Stimulated activated naive CD4-positive, alpha-beta T cell treated with Interleukin-2 at 50 U/mL for 16 hours (primary cell): ENCODE results near the gene LGI1.
"Not testable (repeated sequence)": the region's sequence is repeated elsewhere in the genome, so short reads cannot be mapped to it uniquely, and the experiment has no call there.

ENCODE experiments used
- DNase-seq: peaks from one replicate; lab custom pipeline; 2025; lab: John Stamatoyannopoulos, UW

The LGI1 gene

GRCh38 chr10:93807371-93807770 is 49.6 kb downstream of the LGI1 start:
- no peak for DNase-seq

GRCh38 chr10:93812659-93813338 is 55.1 kb downstream of the LGI1 start:
- DNase-seq, result no peak

- peak; percentile 13 for DNase-seq
Measured at GRCh38 chr10:93813507-93814465, 56.0 kb downstream of the LGI1 start.

GRCh38 chr10:93815304-93816096 is 57.8 kb downstream of the LGI1 start:
- DNase-seq, result no peak

GRCh38 chr10:93816123-93816747 is 58.5 kb downstream of the LGI1 start:
- no peak for DNase-seq

GRCh38 chr10:93818086-93818485 is 60.4 kb downstream of the LGI1 start:
- no peak for DNase-seq

GRCh38 chr10:93819520-93819919 is 61.8 kb downstream of the LGI1 start:
- DNase-seq, result no peak

- DNase-seq, result no peak
Measured at GRCh38 chr10:93820434-93820833, 62.7 kb downstream of the LGI1 start.

- DNase-seq, result no peak
Measured at GRCh38 chr10:93821051-93821772, 63.5 kb downstream of the LGI1 start.

- DNase-seq, result no peak
Measured at GRCh38 chr10:93826355-93826754, 68.6 kb downstream of the LGI1 start.

GRCh38 chr10:93827056-93827804 is 69.5 kb downstream of the LGI1 start:
- DNase-seq, result no peak

- not testable (repeated sequence) for DNase-seq
Measured at GRCh38 chr10:93831065-93831464, 73.3 kb downstream of the LGI1 start.

GRCh38 chr10:93835770-93836169 is 78.0 kb downstream of the LGI1 start:
- DNase-seq, result no peak

- no peak for DNase-seq
Measured at GRCh38 chr10:93837822-93838221, 80.1 kb downstream of the LGI1 start.

GRCh38 chr10:93838278-93838677 is 80.5 kb downstream of the LGI1 start:
- no peak for DNase-seq

GRCh38 chr10:93841961-93842360 is 84.2 kb downstream of the LGI1 start:
- no peak for DNase-seq

GRCh38 chr10:93844979-93845626 is 87.4 kb downstream of the LGI1 start:
- DNase-seq, result no peak
